WTC11 (cell line): ENCODE measurements around the gene PAPOLG.

ENCODE experiments used
- CREM ChIP-seq: sonication (generic); formaldehyde crosslinking; IDR thresholded peaks from 2 replicates; pipeline ENCODE4 v1.8.1; 2022; ENCODE audit warnings: mild to moderate bottlenecking, missing genetic modification reagents, moderate library complexity
- SP1 ChIP-seq: sonication (generic); formaldehyde crosslinking; conservative IDR thresholded peaks from 2 replicates; pipeline ENCODE4 v1.8.1; 2022; ENCODE audit warnings: missing genetic modification reagents
- TEAD1 ChIP-seq: sonication (generic); formaldehyde crosslinking; IDR thresholded peaks from 2 replicates; pipeline ENCODE4 v1.8.0; 2022; ENCODE audit warnings: mild to moderate bottlenecking, missing genetic modification reagents
- USF1 ChIP-seq: sonication (generic); formaldehyde crosslinking; IDR thresholded peaks from 2 replicates; pipeline ENCODE4 v1.8.0; 2022; ENCODE audit warnings: mild to moderate bottlenecking, missing genetic modification reagents
- TF ChIP-seq, protein P1 (sequence below): sonication (generic); formaldehyde crosslinking; IDR thresholded peaks from 2 replicates; pipeline ENCODE4 v1.8.1; 2023; ENCODE audit warnings: mild to moderate bottlenecking, missing genetic modification reagents

DNA sequence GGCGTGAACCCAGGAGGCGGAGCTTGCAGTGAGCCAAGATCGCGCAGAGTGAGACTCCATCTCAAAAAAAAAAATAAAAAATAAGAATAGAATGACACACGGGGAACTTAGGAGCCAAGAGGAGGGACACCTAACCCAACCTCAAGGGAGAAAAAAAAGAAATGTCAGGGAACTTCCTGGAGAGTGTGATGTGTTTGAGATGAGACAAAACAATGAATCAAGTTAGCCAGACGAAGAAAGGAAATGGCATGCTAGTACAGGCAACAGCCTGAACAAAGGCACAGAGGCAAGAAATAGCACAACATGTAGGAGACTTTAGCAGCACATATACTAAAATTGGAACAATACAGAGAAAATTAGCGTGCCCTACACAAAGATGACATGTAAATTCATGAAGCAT lies 36.7 kb upstream of the PAPOLG start:
- TF ChIP-seq CREM (CRISPR knock-in tag) (no peak), SP1 (CRISPR knock-in tag) (no peak), USF1 (CRISPR knock-in tag) (no peak), TEAD1 (CRISPR knock-in tag) (no peak)
- TF ChIP-seq, protein P1, sequence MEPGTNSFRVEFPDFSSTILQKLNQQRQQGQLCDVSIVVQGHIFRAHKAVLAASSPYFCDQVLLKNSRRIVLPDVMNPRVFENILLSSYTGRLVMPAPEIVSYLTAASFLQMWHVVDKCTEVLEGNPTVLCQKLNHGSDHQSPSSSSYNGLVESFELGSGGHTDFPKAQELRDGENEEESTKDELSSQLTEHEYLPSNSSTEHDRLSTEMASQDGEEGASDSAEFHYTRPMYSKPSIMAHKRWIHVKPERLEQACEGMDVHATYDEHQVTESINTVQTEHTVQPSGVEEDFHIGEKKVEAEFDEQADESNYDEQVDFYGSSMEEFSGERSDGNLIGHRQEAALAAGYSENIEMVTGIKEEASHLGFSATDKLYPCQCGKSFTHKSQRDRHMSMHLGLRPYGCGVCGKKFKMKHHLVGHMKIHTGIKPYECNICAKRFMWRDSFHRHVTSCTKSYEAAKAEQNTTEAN (CRISPR knock-in tag), result no peak
